ENCODE measurements around the gene TCTN1. TPM values are rescaled to one million over a fixed set of nuclear protein-coding genes. Genes with fewer than 3 reads are reported as not detected.

The TCTN1 gene
- total and polyA plus RNA-seq, 9 of the 15 experiments (the other 6 are each of a cell fraction or from before 2014, with no cell fraction given), result 0.32 to 12.5 (median 4.0) TPM

DNA sequence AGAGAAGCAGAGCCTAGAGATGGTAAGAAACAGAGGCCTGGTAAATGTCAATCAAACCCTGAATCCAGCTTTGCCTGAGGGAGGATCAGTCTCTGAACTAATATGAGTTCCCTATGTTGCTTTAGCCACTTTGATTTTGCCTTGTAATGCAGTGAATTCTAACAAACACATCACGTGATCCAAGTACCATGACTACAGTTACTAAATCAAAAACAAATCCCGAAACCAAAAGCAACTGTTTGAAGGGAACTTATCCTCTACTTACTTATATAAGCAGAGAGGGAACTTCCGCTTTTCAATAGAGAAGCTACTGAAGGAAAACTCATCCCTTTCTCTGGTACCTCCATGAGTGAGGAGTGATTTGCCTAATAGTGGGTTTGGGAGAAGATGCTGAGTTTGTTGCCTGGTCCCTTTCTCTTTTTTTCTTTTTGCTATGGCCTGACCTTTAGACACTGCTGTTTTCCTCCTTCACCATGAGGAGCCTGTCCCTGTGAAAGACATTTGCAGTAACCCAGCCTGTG, 23.1 kb upstream of the TCTN1 start:
- Histone ChIP-seq H3K9me3 (replicated peaks; ENCODE audit: control insufficient read depth, insufficient read depth, low read depth, low read length) (no peaks in the 10 kb centered on the region), H2AFZ (ENCODE audit: low read depth, low read length) (0 out of 2 replicates have a peak overlapping the region, but pooled peaks have one; percentile 46), H3K4me1 (replicated peaks in 1 of 2; ENCODE audit: control insufficient read depth in 2 of 2, insufficient read depth in 2 of 2, low read length in 2 of 2) (peaks cover 0 to 6% of the 10 kb centered on the region in 2 experiments; a peak in 4 of 5 replicates), H3K27ac (ENCODE audit: extremely low read depth, low read depth, low read length) (no peak overlapping the region; the same call in 2 of the 3 replicates), H3K27me3 (ENCODE audit: control insufficient read depth in 2 of 2, insufficient read depth in 2 of 2, low read length in 2 of 2) (no peaks in the 10 kb centered on the region), H3K9ac (ENCODE audit: insufficient read depth in 1 of 2, low read depth in 2 of 2, low read length in 2 of 2) (no peak overlapping the region), H3K36me3 (ENCODE audit: control insufficient read depth, insufficient read depth, low read length) (no peaks in the 10 kb centered on the region), H4K20me1 (replicated peaks; ENCODE audit: control insufficient read depth, insufficient read depth, low read length) (no peaks in the 10 kb centered on the region), H3K79me2 (ENCODE audit: control insufficient read depth, insufficient read depth, low read length) (no peaks in the 10 kb centered on the region), H3K4me2 (ENCODE audit: insufficient read depth, low read length) (no peak overlapping the region), H3K9me1 (ENCODE audit: control insufficient read depth, insufficient read depth, low read length) (no peaks in the 10 kb centered on the region), H3K4me3 (no peak overlapping the region)
- DNase-seq (ENCODE audit: extremely low read depth in 1 of 4, low spot score in 3 of 4) (no peak), ATAC-seq (peak; percentile 29; the same call in 2 of the 3 replicates), FAIRE-seq (no peak)
- 37% methylated on average over 3 of the region's 3 CpGs for WGBS (ENCODE audit: insufficient coverage, low coverage, missing lambda C conversion rate)
- intact Hi-C loops (cut with micrococcal nuclease) (no loop called here), in situ Hi-C loops (cut with MboI) (loop anchor here (10.0 kb wide), 1 partner anchor 496 kb away; no protein-coding TSS in a partner anchor)
- ChIA-PET POLR2A (interaction anchor here (0.6 to 1.5 kb wide), 4 partner anchors 42 to 122 kb away, joined by 3 to 9 read pairs (median 4); partner anchors contain the start of genes FAM216A and GPN3), CTCF (ENCODE audit: low intra/inter-chr PET ratio) (no interaction called here)
- BruUV-seq (replicated peaks), result no TSS peak
- no peak for TF ChIP-seq MECOM (CRISPR knock-in tag; IDR thresholded peaks at IDR 0.05)
- TF ChIP-seq ZFP36 (IDR thresholded peaks at IDR 0.05; ENCODE audit: low read depth, low read length, partially characterized antibody), result no peak
- TF ChIP-seq E2F4 (CRISPR knock-in tag; IDR thresholded peaks at IDR 0.05; ENCODE audit: low read depth), result no peak
- no peak for TF ChIP-seq ZFP91 (CRISPR knock-in tag; IDR thresholded peaks at IDR 0.05)
- no peak for TF ChIP-seq POLR2A (conservative IDR thresholded peaks at IDR 0.05)
- peak; percentile 28; the same call in 1 of the 2 replicates for TF ChIP-seq REST (IDR thresholded peaks at IDR 0.05; ENCODE audit: borderline replicate concordance)
- no peak for TF ChIP-seq REST (CRISPR knock-in tag; IDR thresholded peaks at IDR 0.05; ENCODE audit: low read depth)
- TF ChIP-seq E2F3 (CRISPR knock-in tag; IDR thresholded peaks at IDR 0.05), result no peak
- TF ChIP-seq CREM (IDR thresholded peaks at IDR 0.05; ENCODE audit: low read depth), result no peak
- peak; percentile 60 for TF ChIP-seq CBFA2T2 (conservative IDR thresholded peaks at IDR 0.05)
- TF ChIP-seq FUS (optimal IDR thresholded peaks at IDR 0.05; ENCODE audit: low read depth, low read length), result no peak
- no peak for TF ChIP-seq ZNF274 (IDR thresholded peaks at IDR 0.05; ENCODE audit: borderline replicate concordance, low read depth, low read length)
